ENCODE data around the gene SLC34A1.

Gene SLC34A1

DNA sequence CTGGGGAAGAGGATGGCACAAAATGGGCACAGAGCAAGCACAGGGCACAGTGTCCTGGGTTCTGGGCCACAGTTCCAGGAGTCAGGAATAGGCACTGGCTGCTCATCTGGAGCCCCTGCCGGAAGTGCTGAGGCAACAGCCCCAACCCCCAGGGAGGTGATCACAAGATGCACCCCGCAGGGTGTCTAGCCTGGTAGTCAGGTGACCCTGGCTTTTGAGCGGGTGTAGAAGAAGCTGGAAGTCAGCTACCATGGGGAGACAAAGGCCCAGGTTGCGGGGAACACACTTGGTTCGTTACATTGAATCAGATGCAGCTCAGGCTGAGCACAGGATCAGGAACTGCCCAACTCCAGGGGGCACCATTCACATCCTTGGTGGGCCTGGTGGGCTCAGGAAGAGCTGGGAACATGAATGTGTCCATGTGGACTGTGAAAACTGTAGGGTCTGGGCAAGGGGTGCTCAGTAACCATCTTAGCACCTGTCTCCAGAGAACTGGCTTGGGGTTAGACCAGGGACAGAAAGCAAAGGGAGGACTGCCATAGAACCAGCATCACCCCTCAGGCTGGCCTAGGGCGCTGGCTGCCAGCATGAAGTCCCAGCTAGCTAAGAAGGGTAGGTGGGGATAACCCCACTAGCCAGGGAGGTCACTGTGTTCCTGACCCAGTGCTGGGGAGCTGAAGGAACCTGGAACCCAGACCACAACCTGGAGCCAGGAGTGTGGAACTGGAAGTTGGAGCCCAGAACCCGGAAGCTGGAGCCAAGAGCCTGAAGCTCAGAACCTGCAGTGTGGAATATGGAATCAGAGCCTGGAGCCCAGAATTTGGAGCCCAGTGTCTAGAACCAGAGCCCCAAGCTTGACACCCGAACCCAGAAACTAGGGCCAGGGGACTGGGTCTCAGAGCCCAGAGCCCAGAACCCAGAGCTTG, 6.1 kb upstream of the SLC34A1 start:
- no peak for TF ChIP-seq EZH2 (IDR thresholded peaks at IDR 0.05; ENCODE audit: borderline replicate concordance, low read length)
- TF ChIP-seq, protein P1, sequence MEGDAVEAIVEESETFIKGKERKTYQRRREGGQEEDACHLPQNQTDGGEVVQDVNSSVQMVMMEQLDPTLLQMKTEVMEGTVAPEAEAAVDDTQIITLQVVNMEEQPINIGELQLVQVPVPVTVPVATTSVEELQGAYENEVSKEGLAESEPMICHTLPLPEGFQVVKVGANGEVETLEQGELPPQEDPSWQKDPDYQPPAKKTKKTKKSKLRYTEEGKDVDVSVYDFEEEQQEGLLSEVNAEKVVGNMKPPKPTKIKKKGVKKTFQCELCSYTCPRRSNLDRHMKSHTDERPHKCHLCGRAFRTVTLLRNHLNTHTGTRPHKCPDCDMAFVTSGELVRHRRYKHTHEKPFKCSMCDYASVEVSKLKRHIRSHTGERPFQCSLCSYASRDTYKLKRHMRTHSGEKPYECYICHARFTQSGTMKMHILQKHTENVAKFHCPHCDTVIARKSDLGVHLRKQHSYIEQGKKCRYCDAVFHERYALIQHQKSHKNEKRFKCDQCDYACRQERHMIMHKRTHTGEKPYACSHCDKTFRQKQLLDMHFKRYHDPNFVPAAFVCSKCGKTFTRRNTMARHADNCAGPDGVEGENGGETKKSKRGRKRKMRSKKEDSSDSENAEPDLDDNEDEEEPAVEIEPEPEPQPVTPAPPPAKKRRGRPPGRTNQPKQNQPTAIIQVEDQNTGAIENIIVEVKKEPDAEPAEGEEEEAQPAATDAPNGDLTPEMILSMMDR (IDR thresholded peaks at IDR 0.05; ENCODE audit: low read length): peak; percentile 11; the same call in 1 of the 2 replicates
- Histone ChIP-seq H3K79me2 (ENCODE audit: insufficient read depth, low read length) (no peaks in the 10 kb centered on the region), H3K9ac (ENCODE audit: low read length) (no peak overlapping the region), H3K27ac (ENCODE audit: low read depth, low read length, poor library complexity, severe bottlenecking) (no peak overlapping the region), H2AFZ (ENCODE audit: low read length) (no peak overlapping the region), H3K9me2 (ENCODE audit: low read depth, low read length) (no peaks in the 10 kb centered on the region), H3F3A (ENCODE audit: insufficient read depth, low read length) (no peaks in the 10 kb centered on the region), H3K9me3 (ENCODE audit: low read length) (no peaks in the 10 kb centered on the region), H4K20me1 (ENCODE audit: insufficient read depth, low read length) (no peaks in the 10 kb centered on the region), H3K27me3 (ENCODE audit: insufficient read depth, low read length) (no peaks in the 10 kb centered on the region), H3K4me3 (ENCODE audit: low read depth, low read length, poor library complexity, severe bottlenecking) (no peak overlapping the region), H3K36me3 (ENCODE audit: insufficient read depth, low read length) (peaks cover under 1% of the 10 kb centered on the region; the same call in 1 of the 2 replicates), H3K4me1 (ENCODE audit: insufficient read depth, low read length, severe bottlenecking) (no peaks in the 10 kb centered on the region), H3K4me2 (ENCODE audit: low read length) (no peak overlapping the region)

DNA sequence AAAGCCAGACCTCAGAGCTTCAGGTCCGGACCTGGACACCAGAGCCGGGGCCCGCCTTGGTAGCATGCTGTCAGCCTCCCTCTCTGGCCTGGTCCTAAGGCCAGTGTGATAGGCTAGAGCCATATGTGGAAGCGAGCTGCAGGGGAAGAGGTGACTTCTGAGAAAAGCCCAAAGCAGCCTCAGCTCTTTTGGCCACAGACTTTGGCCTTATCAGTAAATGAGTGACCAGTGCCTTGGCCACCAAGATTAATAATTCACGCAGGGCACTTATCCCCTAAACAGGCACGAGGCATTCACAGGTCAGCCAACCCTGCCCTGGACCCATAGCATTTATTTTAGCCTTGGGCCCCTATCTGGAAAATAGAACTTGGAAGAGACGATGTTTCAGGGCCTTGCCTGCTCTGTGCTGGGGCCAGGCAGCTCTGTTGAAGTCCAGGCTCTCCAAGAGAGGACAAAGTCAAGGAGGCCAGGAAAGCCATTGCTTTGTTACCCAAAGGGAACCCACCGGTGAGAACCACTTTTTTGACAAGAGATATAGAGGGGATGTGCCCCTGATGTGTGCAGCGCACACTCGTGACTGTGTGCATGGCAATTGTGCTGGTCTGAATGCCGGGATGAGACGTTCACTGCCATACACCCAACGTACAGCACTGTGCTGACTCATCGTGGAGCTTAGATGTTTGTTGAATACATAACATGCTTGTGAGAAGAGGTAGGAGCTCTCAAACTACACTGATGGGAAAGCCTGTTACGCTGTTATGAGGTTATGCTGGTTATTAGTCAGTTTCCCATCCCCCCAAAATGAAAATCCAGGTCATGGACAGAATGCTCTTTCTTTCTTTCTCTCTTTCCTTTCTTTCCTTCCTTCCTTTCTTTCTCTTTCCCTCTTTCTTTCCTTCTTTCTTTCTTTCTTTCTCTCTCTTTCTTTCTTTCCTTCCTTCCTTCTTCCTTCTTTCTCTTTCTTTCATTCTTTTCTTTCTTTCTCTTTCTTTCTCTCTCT, 5.0 kb upstream of the SLC34A1 start:
- no peak overlapping the region for H3K4me3 ChIP-seq (ENCODE audit: low read depth, low read length, poor library complexity, severe bottlenecking)
- no peak overlapping the region for H2AFZ ChIP-seq (ENCODE audit: low read length)
- TF ChIP-seq EZH2 (IDR thresholded peaks at IDR 0.05; ENCODE audit: borderline replicate concordance, low read length): no peak
- H3K27me3 ChIP-seq (ENCODE audit: insufficient read depth, low read length): no peaks in the 10 kb centered on the region
- H4K20me1 ChIP-seq (ENCODE audit: insufficient read depth, low read length): no peaks in the 10 kb centered on the region
- H3K79me2 ChIP-seq (ENCODE audit: insufficient read depth, low read length): no peaks in the 10 kb centered on the region
- no peaks in the 10 kb centered on the region for H3K36me3 ChIP-seq (ENCODE audit: insufficient read depth, low read length)
- H3K9ac ChIP-seq (ENCODE audit: low read length): no peak overlapping the region
- H3K27ac ChIP-seq (ENCODE audit: low read depth, low read length, poor library complexity, severe bottlenecking): no peak overlapping the region
- H3K9me2 ChIP-seq (ENCODE audit: low read depth, low read length): no peaks in the 10 kb centered on the region
- no peaks in the 10 kb centered on the region for H3K9me3 ChIP-seq (ENCODE audit: low read length)
- H3F3A ChIP-seq (ENCODE audit: insufficient read depth, low read length): no peaks in the 10 kb centered on the region
- H3K4me1 ChIP-seq (ENCODE audit: insufficient read depth, low read length, severe bottlenecking): no peaks in the 10 kb centered on the region
- H3K4me2 ChIP-seq (ENCODE audit: low read length): no peak overlapping the region

DNA sequence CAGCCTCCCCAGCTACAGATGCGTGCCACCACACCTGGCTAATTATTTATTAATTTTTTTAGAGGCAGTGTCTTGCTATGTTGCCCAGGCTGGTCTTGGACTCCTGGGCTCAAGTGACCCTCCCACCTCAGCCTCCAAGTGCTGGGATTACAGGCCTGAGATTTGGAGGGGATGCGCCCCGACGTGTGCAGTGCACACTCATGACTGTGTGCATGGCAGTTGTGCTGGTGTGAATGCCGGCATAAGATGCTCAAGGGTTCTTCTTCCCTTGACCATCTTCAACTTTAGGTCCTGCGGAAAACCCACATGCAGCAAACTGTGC, 3.5 kb upstream of the SLC34A1 start:
- Histone ChIP-seq H2AFZ (ENCODE audit: low read length) (no peak overlapping the region), H4K20me1 (ENCODE audit: insufficient read depth, low read length) (no peaks in the 10 kb centered on the region), H3K9me2 (ENCODE audit: low read depth, low read length) (no peaks in the 10 kb centered on the region), H3K4me2 (ENCODE audit: low read length) (no peak overlapping the region), H3K9ac (ENCODE audit: low read length) (no peak overlapping the region), H3K79me2 (ENCODE audit: insufficient read depth, low read length) (no peaks in the 10 kb centered on the region), H3K27me3 (ENCODE audit: insufficient read depth, low read length) (no peaks in the 10 kb centered on the region; the same call in 1 of the 2 replicates), H3K27ac (ENCODE audit: low read depth, low read length, poor library complexity, severe bottlenecking) (no peak overlapping the region), H3K4me1 (ENCODE audit: insufficient read depth, low read length, severe bottlenecking) (no peaks in the 10 kb centered on the region), H3K36me3 (ENCODE audit: insufficient read depth, low read length) (no peaks in the 10 kb centered on the region), H3K4me3 (ENCODE audit: low read depth, low read length, poor library complexity, severe bottlenecking) (no peak overlapping the region), H3K9me3 (ENCODE audit: low read length) (no peaks in the 10 kb centered on the region), H3F3A (ENCODE audit: insufficient read depth, low read length) (no peaks in the 10 kb centered on the region)
- TF ChIP-seq, protein P1 (IDR thresholded peaks at IDR 0.05; ENCODE audit: low read length): no peak
- TF ChIP-seq EZH2 (IDR thresholded peaks at IDR 0.05; ENCODE audit: borderline replicate concordance, low read length): no peak

All from OCI-LY1 (cell line).